AG04450 (cell line): ENCODE results near the gene CDPF1. TPM values are rescaled to one million over a fixed set of nuclear protein-coding genes. Genes with fewer than 3 reads are reported as not detected.

Experiments used
- CTCF ChIA-PET: fragments of 300-600, 350-600 bp; formaldehyde crosslinking; extraction: SDS; loops from one replicate; lab custom pipeline; 2022; ENCODE audit warnings: antibody characterized with exemption, inconsistent platforms; lab: Charles Lee
- POLR2A ChIA-PET: fragments of 350-600 bp; formaldehyde crosslinking; extraction: SDS; loops from one replicate; lab custom pipeline; 2021; ENCODE audit warnings: antibody characterized with exemption, inconsistent platforms; lab: Yijun Ruan, JAX
- DNase-seq: peaks from one replicate; pipeline ENCODE4 v3.0.0-alpha.2; 2011; ENCODE audit warnings: low read depth, low spot score
- H3K27ac ChIP-seq: one replicate; pipeline ENCODE4 v1.5.1; 2012; ENCODE audit warnings: low read depth, low read length, control low read depth
- H3K27me3 ChIP-seq: one replicate; pipeline ENCODE4 v1.6.0; 2012; ENCODE audit warnings: low read length; ENCODE audit not compliant: control insufficient read depth, insufficient read depth
- H3K4me3 ChIP-seq: 2 replicates; pipeline ENCODE4 v1.5.1; 2011; ENCODE audit warnings: mild to moderate bottlenecking, low read depth, low read length, control low read depth
- H3K9me3 ChIP-seq: 2 replicates; pipeline ENCODE4 v1.5.1; 2012; ENCODE audit warnings: low read length; ENCODE audit not compliant: control insufficient read depth, insufficient read depth
- CTCF ChIP-seq: IDR thresholded peaks from 2 replicates; pipeline ENCODE4 v1.5.1; 2011; ENCODE audit warnings: low read depth, low read length, control low read depth, inconsistent platforms
- polyA plus RNA-seq: library from polyadenylated mRNA; depleted of rRNA; stranded (reverse); fragments of >200 nt; gene quantifications from 2 replicates; pipeline ENCODE4 v1.2.3, GENCODE V29; 2011

The CDPF1 gene
- polyA plus RNA-seq, 1 experiment = 7.7 TPM

DNA sequence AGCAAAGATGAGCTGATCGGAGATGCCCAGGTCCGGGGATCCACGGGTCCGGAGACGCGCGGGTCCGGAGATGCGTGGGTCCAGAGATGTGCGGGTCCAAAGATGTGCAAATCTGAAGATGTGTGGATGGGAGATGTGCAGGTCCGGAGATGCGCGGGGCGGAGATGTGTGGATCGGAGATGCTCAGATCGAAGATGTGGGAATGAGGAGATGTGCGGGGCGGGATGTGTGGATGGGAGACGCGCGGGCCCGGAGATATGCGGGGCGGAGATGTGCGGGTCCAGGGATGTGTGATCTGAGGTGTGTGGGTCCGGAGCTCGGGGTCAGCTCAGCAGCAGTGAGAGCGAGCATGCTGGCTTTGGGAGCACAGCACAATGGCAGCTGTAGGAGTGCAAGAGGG, 35.5 kb downstream of the CDPF1 start:
- no peak for TF ChIP-seq CTCF
- no peak for DNase-seq
- ChIA-PET CTCF (no interaction called here), POLR2A (no interaction called here)
- H3K27me3 ChIP-seq = no peaks in the 10 kb centered on the region
- H3K27ac ChIP-seq = no peak overlapping the region
- H3K4me3 ChIP-seq = no peak overlapping the region
- peaks cover 10% of the 10 kb centered on the region for H3K9me3 ChIP-seq

DNA sequence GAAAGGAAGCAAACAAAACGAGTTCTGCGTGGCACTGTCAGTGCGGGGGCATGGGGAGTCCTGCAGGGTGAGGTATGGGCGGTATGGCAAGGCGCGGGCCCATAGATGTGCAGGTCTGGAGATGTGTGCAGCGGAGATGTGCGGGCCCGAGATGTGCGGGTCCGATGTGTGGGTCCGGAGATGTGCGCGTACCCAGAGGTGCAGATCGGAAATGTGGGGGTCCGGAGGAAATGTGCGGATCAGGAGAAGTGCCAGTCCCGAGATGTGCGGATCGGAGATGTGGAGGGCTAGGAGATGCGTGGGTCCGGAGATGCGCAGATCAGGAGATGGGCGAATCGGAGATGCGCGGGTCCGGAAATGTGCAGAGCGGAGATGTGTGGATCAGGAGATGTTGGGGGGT, 35.9 kb downstream of the CDPF1 start:
- DNase-seq = no peak
- no peak for TF ChIP-seq CTCF

GRCh38 chr22:46213052-46213451, 37.0 kb downstream of the CDPF1 start:
- DNase-seq = no peak
- ChIA-PET CTCF (no interaction called here), POLR2A (no interaction called here)
- Histone ChIP-seq H3K27me3 (no peaks in the 10 kb centered on the region), H3K4me3 (no peak overlapping the region), H3K27ac (no peak overlapping the region), H3K9me3 (peaks cover 14% of the 10 kb centered on the region)
- TF ChIP-seq CTCF = no peak

More for the DNA sequence above, 35.9 kb downstream of the CDPF1 start:
- Histone ChIP-seq H3K4me3 (no peak overlapping the region), H3K9me3 (peaks cover 11% of the 10 kb centered on the region), H3K27me3 (no peaks in the 10 kb centered on the region), H3K27ac (no peak overlapping the region)
- ChIA-PET CTCF (no interaction called here), POLR2A (no interaction called here)

GRCh38 chr22:46212195-46212594, 37.9 kb downstream of the CDPF1 start:
- peaks cover 18% of the 10 kb centered on the region for H3K9me3 ChIP-seq
- DNase-seq = no peak
- H3K4me3 ChIP-seq = no peak overlapping the region
- ChIA-PET POLR2A (no interaction called here), CTCF (no interaction called here)
- no peak for TF ChIP-seq CTCF
- no peaks in the 10 kb centered on the region for H3K27me3 ChIP-seq
- no peak overlapping the region for H3K27ac ChIP-seq

DNA sequence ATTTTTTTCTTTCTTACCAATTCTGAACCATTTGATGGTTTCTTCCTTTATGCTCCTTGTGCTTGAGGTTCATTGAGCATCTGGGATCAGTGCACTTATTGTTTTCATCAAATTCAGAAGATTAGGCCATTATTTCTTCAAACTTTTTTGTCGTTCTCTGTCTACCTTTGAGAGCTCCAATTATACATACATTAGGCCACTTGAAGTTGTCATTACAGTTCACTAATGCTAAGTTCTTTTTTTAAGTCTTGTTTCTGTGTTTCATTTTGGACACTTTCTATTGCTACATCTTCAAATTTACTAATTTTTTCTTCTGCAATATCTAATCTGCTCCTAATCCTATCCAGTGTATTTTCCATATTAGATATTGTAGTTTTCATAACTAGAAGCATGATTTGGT, 40.8 kb downstream of the CDPF1 start:
- TF ChIP-seq CTCF = no peak
- ChIA-PET CTCF (no interaction called here), POLR2A (no interaction called here)
- Histone ChIP-seq H3K4me3 (no peak overlapping the region), H3K9me3 (peaks cover 17% of the 10 kb centered on the region), H3K27ac (no peak overlapping the region), H3K27me3 (no peaks in the 10 kb centered on the region)
- no peak for DNase-seq
